ENCODE data around the gene LILRB1.
"Not testable (repeated sequence)": the region's sequence is repeated elsewhere in the genome, so short reads cannot be mapped to it uniquely, and the experiment has no call there.

LILRB1 gene

DNA sequence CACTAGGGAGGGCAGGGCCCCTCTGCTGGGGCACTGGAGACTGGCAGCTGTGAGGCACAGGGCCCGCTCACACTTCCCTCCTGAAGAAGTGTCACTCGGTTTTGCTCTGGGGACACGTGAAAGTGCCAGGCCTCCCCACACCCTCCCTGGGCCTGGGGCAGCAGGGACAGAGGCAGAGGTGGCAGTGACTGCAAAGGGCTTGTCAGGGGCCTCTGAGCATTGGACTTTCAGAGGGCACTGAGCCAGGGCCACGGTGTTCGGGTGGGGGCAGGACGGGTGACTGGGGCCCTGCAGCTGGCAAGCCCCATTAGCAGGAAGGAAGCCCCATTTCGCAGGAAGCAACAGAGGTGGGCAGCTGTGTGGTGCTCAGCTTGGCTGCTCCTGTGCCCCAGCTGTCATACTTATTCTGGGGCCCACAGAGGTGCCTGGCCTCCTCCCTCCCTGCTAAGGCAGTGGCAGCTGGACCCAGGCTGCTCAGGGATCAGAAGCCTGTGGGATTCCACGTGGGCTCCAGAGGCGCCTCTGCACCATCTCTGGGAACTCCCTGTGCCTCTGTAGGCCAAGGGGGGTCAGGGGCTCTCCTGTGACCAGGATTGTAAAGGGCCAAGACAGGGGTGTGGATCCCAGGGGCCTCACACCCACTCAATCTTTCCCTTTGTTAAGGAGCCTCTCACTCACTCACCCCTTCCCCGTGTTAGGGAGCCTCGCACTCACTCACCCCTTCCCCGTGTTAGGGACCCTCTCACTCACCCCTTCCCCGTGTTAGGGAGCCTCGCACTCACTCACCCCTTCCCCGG lies 5.2 kb upstream of the LILRB1 start:
- not testable (repeated sequence) for H3K36me3 ChIP-seq (ENCODE audit: control insufficient read depth, insufficient read depth, low read length); H3K4me3 ChIP-seq (ENCODE audit: low read depth, low read length); H3K4me1 ChIP-seq (ENCODE audit: control insufficient read depth, insufficient read depth, low read length); H3K9ac ChIP-seq (ENCODE audit: low read depth, low read length); H3K27ac ChIP-seq (ENCODE audit: low read depth, low read length); H3K27me3 ChIP-seq (ENCODE audit: control insufficient read depth, insufficient read depth, low read length)
- H3K9me3 ChIP-seq (ENCODE audit: control insufficient read depth, insufficient read depth, low read length), result peaks cover 71% of the 10 kb centered on the region

- no peaks in the 10 kb centered on the region for H3K27me3 ChIP-seq (ENCODE audit: control insufficient read depth, insufficient read depth, low read length)
- no peak overlapping the region for H3K9ac ChIP-seq (ENCODE audit: low read depth, low read length)
- no peak overlapping the region for H3K4me3 ChIP-seq (ENCODE audit: low read depth, low read length)
- H3K36me3 ChIP-seq (ENCODE audit: control insufficient read depth, insufficient read depth, low read length), result no peaks in the 10 kb centered on the region
- no peak overlapping the region for H3K27ac ChIP-seq (ENCODE audit: low read depth, low read length)
- peaks cover 73% of the 10 kb centered on the region for H3K9me3 ChIP-seq (ENCODE audit: control insufficient read depth, insufficient read depth, low read length)
- H3K4me1 ChIP-seq (ENCODE audit: control insufficient read depth, insufficient read depth, low read length), result no peaks in the 10 kb centered on the region
These were observed 3.5 kb upstream of the LILRB1 start for GRCh38 chr19:54626757-54627156.

DNA sequence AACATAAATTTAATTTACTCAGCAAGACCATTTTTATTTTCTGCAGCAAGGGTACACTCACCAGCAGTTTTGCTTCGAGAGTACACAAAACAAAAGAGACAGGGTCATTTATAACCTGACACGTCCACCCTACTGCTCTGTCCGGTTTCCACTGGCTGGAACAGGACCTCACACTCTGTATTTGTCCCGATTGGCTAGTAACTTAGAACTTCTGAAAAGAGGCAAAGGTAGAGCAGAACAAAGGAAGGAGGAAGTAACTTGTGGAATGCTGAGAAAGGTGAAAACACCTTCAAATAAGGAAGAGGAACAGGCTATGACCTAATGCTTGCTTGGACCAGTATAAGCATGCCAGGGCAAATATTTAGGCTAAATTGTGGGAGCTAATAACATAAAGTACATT lies 2.4 kb upstream of the LILRB1 start:
- peaks cover 68% of the 10 kb centered on the region for H3K9me3 ChIP-seq (ENCODE audit: control insufficient read depth, insufficient read depth, low read length)
- not testable (repeated sequence) for H3K27me3 ChIP-seq (ENCODE audit: control insufficient read depth, insufficient read depth, low read length); H3K9ac ChIP-seq (ENCODE audit: low read depth, low read length); H3K4me1 ChIP-seq (ENCODE audit: control insufficient read depth, insufficient read depth, low read length); H3K4me3 ChIP-seq (ENCODE audit: low read depth, low read length); H3K36me3 ChIP-seq (ENCODE audit: control insufficient read depth, insufficient read depth, low read length); H3K27ac ChIP-seq (ENCODE audit: low read depth, low read length)

DNA sequence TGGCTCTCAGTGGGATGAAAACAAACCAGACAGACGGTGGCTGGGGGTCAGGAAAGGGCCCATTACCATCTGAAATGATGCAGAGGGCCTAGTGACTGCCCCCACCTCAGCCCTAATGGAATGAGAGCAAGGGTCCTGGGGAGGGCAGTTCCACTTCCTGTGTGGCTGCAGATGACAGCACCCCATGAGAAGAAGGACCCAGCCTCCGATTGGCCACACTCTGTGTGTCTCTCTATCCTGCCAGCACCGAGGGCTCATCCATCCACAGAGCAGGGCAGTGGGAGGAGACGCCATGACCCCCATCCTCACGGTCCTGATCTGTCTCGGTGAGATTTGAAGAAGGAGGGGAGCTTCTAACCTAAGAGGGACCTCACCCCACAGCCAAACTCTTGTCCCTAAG lies 498 bp downstream of the LILRB1 start:
- no peaks in the 10 kb centered on the region for H3K36me3 ChIP-seq (ENCODE audit: control insufficient read depth, insufficient read depth, low read length)
- no peak overlapping the region for H3K4me3 ChIP-seq (ENCODE audit: low read depth, low read length)
- peaks cover 69% of the 10 kb centered on the region for H3K9me3 ChIP-seq (ENCODE audit: control insufficient read depth, insufficient read depth, low read length)
- no peaks in the 10 kb centered on the region for H3K4me1 ChIP-seq (ENCODE audit: control insufficient read depth, insufficient read depth, low read length)
- H3K27ac ChIP-seq (ENCODE audit: low read depth, low read length), result no peak overlapping the region
- no peak overlapping the region for H3K9ac ChIP-seq (ENCODE audit: low read depth, low read length)
- no peaks in the 10 kb centered on the region for H3K27me3 ChIP-seq (ENCODE audit: control insufficient read depth, insufficient read depth, low read length)

GRCh38 chr19:54631489-54632337 lies 1.4 kb downstream of the LILRB1 start:
- H3K4me1 ChIP-seq (ENCODE audit: control insufficient read depth, insufficient read depth, low read length); H3K9ac ChIP-seq (ENCODE audit: low read depth, low read length); H3K27ac ChIP-seq (ENCODE audit: low read depth, low read length); H3K4me3 ChIP-seq (ENCODE audit: low read depth, low read length); H3K36me3 ChIP-seq (ENCODE audit: control insufficient read depth, insufficient read depth, low read length); H3K27me3 ChIP-seq (ENCODE audit: control insufficient read depth, insufficient read depth, low read length): not testable (repeated sequence)
- H3K9me3 ChIP-seq (ENCODE audit: control insufficient read depth, insufficient read depth, low read length), result peaks cover 67% of the 10 kb centered on the region

DNA sequence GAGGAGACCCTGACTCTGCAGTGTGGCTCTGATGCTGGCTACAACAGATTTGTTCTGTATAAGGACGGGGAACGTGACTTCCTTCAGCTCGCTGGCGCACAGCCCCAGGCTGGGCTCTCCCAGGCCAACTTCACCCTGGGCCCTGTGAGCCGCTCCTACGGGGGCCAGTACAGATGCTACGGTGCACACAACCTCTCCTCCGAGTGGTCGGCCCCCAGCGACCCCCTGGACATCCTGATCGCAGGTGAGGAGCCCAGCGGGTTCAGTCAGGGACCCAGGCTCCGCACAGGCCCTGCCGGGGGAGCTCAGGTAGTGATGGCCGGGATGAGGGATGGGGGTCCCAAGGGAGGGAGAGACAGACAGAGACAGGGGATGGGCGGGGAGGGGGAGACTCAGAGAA lies 2.2 kb downstream of the LILRB1 start:
- H3K27ac ChIP-seq (ENCODE audit: low read depth, low read length); H3K9ac ChIP-seq (ENCODE audit: low read depth, low read length); H3K4me1 ChIP-seq (ENCODE audit: control insufficient read depth, insufficient read depth, low read length); H3K27me3 ChIP-seq (ENCODE audit: control insufficient read depth, insufficient read depth, low read length); H3K36me3 ChIP-seq (ENCODE audit: control insufficient read depth, insufficient read depth, low read length); H3K4me3 ChIP-seq (ENCODE audit: low read depth, low read length): not testable (repeated sequence)
- H3K9me3 ChIP-seq (ENCODE audit: control insufficient read depth, insufficient read depth, low read length), result peaks cover 62% of the 10 kb centered on the region

DNA sequence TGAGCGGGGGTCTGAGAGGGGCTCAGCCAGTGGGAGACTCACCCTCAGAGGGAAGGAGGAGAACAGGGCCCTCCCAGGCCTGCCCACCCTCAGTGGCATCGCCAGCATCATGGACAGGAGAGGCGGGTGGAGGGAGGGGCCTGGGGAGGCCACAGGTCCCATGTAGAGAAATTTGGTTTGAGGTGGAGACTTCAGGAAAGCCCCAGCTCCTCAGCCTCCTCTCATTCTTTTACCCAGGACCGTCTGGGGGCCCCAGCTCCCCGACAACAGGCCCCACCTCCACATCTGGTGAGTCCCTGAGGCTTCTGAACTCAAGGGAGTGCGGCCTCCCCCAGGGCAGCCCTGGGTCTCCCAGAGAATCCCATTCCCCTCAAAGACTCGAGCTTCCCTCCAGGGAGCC lies 3.1 kb downstream of the LILRB1 start:
- H3K4me3 ChIP-seq (ENCODE audit: low read depth, low read length), result no peak overlapping the region
- H3K36me3 ChIP-seq (ENCODE audit: control insufficient read depth, insufficient read depth, low read length), result no peaks in the 10 kb centered on the region
- peaks cover 58% of the 10 kb centered on the region for H3K9me3 ChIP-seq (ENCODE audit: control insufficient read depth, insufficient read depth, low read length)
- no peak overlapping the region for H3K9ac ChIP-seq (ENCODE audit: low read depth, low read length)
- no peaks in the 10 kb centered on the region for H3K4me1 ChIP-seq (ENCODE audit: control insufficient read depth, insufficient read depth, low read length)
- no peaks in the 10 kb centered on the region for H3K27me3 ChIP-seq (ENCODE audit: control insufficient read depth, insufficient read depth, low read length)
- H3K27ac ChIP-seq (ENCODE audit: low read depth, low read length), result no peak overlapping the region

DNA sequence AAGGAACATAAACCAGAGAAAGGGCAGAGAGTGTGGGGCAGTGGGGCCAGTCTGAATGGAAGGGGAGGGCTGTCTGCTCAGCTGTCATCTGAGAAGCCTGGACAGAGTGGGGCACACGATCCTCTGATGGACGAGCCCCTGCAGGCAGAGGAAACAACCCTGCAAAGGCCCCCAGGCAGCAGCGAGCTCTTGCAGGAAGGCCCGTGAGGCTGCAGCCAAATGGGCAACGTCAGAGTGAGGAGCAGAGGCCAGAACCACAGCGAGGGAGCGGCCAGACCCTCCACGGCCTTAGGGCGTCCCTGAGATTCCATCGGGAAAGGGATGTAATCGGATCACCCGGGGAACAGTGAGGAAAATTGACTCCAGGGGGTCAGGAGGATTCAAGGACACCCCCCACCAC lies 5.8 kb downstream of the LILRB1 start:
- peaks cover 58% of the 10 kb centered on the region for H3K9me3 ChIP-seq (ENCODE audit: control insufficient read depth, insufficient read depth, low read length)
- H3K4me1 ChIP-seq (ENCODE audit: control insufficient read depth, insufficient read depth, low read length); H3K27me3 ChIP-seq (ENCODE audit: control insufficient read depth, insufficient read depth, low read length); H3K36me3 ChIP-seq (ENCODE audit: control insufficient read depth, insufficient read depth, low read length); H3K27ac ChIP-seq (ENCODE audit: low read depth, low read length); H3K4me3 ChIP-seq (ENCODE audit: low read depth, low read length); H3K9ac ChIP-seq (ENCODE audit: low read depth, low read length): not testable (repeated sequence)

- H3K4me3 ChIP-seq (ENCODE audit: low read depth, low read length), result no peak overlapping the region
- no peak overlapping the region for H3K9ac ChIP-seq (ENCODE audit: low read depth, low read length)
- H3K36me3 ChIP-seq (ENCODE audit: control insufficient read depth, insufficient read depth, low read length), result no peaks in the 10 kb centered on the region
- no peaks in the 10 kb centered on the region for H3K4me1 ChIP-seq (ENCODE audit: control insufficient read depth, insufficient read depth, low read length)
- H3K27ac ChIP-seq (ENCODE audit: low read depth, low read length), result no peak overlapping the region
- no peaks in the 10 kb centered on the region for H3K27me3 ChIP-seq (ENCODE audit: control insufficient read depth, insufficient read depth, low read length)
- H3K9me3 ChIP-seq (ENCODE audit: control insufficient read depth, insufficient read depth, low read length), result peaks cover 55% of the 10 kb centered on the region
These were observed 8.4 kb downstream of the LILRB1 start for GRCh38 chr19:54638683-54639082.

DNA sequence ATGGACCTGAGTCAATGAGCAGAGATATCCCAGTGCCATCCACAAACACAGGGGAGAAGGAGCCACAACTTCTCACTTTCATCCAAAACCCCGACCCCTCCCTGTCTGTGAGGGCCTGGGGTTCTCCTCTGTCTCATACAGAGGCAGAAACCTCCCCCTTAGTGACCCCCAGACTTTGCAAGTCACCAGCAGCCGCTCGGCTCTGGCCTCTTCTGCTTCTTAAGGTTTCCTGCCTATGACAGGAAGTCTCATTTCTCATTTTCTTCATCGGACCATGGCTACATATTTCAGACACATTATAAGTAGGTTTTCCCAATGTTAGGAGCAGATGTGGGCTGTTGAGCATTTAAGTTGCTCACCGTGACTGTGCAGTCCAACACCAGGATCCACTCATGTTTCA lies 12.7 kb downstream of the LILRB1 start:
- H3K4me1 ChIP-seq (ENCODE audit: control insufficient read depth, insufficient read depth, low read length); H3K9ac ChIP-seq (ENCODE audit: low read depth, low read length); H3K36me3 ChIP-seq (ENCODE audit: control insufficient read depth, insufficient read depth, low read length); H3K27me3 ChIP-seq (ENCODE audit: control insufficient read depth, insufficient read depth, low read length); H3K4me3 ChIP-seq (ENCODE audit: low read depth, low read length); H3K27ac ChIP-seq (ENCODE audit: low read depth, low read length): not testable (repeated sequence)
- peaks cover 68% of the 10 kb centered on the region for H3K9me3 ChIP-seq (ENCODE audit: control insufficient read depth, insufficient read depth, low read length)

DNA sequence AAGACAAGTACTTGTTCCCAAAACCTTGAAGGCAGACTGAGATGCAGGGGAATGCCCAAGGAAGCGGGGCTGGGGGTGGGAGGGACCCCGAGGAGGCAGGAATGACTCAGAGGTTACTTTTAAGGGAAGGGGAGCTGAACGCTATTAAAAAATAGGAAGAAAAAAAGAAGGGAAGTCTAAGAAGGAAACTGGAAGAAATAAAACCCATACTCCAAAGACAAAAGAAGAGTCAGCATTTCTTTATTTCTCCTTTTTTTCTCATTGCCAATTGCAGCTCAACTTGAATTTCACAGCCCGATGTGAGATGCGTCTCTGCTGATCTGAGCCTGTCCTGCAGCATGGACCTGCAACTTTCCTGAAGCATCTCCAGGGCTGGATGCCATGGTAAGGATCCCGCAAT lies 13.3 kb downstream of the LILRB1 start:
- H3K4me3 ChIP-seq (ENCODE audit: low read depth, low read length); H3K9ac ChIP-seq (ENCODE audit: low read depth, low read length); H3K27me3 ChIP-seq (ENCODE audit: control insufficient read depth, insufficient read depth, low read length); H3K27ac ChIP-seq (ENCODE audit: low read depth, low read length); H3K36me3 ChIP-seq (ENCODE audit: control insufficient read depth, insufficient read depth, low read length); H3K4me1 ChIP-seq (ENCODE audit: control insufficient read depth, insufficient read depth, low read length): not testable (repeated sequence)
- peaks cover 69% of the 10 kb centered on the region for H3K9me3 ChIP-seq (ENCODE audit: control insufficient read depth, insufficient read depth, low read length)
